CD4-positive, alpha-beta T cell treated with Interleukin-15 for 4 hours (primary cell): ENCODE measurements around the gene GABRR1.
A peak's percentile ranks its signal among the peaks of the same experiment; 100 is the strongest.
"Not testable (repeated sequence)": the region's sequence is repeated elsewhere in the genome, so short reads cannot be mapped to it uniquely, and the experiment has no call there.

Source experiments
- DNase-seq: peaks from one replicate; pipeline ENCODE4 v3.0.0-alpha.2; 2020; ENCODE audit warnings: low spot score

Gene GABRR1

GRCh38 chr6:89154131-89154530, 63.0 kb downstream of the GABRR1 start:
- no peak for DNase-seq

DNA sequence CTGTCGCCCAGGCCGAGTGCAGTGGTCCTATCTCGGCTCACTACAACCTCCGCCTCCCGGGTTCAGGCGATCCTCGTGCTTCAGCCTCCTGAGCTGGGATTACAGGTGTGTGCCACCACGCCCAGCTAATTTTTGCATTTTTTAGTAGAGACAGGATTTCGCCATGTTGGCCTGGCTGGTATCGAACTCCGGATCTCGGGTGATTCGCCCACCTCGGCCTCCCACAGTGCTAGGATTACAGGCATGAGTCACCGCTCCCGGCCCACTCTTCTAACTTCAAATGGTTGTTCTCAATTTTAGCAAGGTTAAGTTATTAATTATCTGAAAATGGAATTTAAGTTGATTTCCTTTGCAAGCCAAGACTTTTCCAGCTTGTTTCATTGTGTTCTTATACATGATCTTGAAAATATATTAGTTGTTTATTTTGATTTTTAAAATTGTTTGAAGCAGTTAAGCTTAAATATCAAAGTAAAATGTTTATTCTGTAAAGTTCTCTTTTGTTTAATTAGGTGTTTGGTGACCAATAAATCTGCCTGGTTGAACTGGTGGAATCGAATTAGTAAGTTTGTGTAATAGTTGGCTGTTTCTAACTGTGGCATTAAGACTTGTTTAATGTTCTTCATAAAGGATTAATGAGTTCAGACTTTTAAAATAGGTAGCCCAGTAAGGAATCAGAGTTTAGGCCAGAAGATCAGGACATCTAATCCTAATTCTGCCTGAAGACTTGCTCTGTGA, 69.0 kb downstream of the GABRR1 start:
- no peak for DNase-seq

GRCh38 chr6:89146718-89147700, 70.1 kb downstream of the GABRR1 start:
- peak; percentile 17 for DNase-seq

GRCh38 chr6:89145956-89146717, 71.0 kb downstream of the GABRR1 start, which contains the start of gene PM20D2:
Gene PM20D2, plus strand, starts transcription at chr6:89146055. Its CDS starts 90 bp downstream, at chr6:89146145.
- peak; percentile 56 for DNase-seq

DNA sequence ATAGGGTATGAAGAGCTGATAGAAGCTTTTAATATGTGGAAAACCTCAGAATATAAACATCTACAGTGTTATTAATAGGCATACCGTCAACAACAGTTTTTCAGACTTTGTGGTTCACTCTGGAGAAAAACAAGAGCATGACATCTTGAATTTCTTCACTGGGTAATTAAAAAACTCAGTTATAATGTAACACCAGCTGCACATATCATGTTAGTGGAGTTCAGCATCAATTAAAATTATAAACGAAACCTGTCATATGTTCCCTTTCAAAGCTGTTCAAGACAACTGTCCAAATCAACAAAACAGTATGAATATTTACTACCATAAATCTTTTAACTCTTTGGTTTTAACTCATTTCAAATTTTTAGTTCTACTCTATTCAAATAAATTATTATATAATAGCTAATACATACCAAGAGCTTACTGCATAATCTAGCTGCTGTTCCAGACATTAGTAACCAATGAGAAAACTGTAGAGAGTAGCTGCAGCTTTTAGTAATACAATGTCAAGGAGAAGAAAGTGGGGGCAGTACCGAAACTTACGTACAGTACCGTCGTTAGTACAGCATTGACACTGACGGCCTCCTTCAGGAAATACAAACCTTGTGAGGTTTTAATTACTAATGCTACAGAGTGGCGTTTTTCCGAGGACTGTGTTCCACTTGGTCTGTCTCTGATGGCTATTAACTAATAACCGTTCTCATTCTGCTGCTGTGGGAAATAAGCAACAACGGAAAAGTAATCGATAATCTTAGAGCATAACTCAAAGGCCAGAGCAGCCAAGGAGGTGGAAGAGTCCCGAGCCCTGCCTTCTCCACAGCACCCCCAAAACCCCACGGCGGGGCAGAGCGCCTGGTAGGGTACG, 71.8 kb downstream of the GABRR1 start:
- peak; percentile 45 for DNase-seq

DNA sequence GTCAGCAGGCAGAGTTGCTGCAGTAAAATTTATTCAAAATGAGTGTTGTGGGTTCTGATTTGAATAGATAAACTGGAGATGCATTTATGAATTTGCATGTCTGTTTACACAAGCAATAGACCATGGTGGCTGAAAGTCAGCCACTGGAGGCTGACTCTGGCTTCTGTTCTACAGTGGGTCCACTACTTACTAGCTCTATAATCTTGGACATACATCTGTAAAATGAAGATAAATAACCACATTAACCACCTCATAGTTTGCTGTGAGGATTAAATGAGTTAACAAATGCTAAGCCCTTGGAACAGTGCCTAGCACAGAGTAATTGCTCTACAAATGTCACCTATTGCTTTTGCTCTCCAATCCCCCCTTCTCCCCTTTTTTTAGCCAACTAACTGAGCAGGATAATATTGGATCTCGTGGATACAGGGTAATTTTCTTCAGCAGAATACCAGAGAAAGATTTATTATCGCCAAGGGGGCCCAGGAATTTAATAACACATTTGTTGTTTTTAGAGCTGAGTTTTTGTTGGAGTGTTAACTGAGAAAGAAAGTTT, 72.7 kb downstream of the GABRR1 start:
- no peak for DNase-seq

DNA sequence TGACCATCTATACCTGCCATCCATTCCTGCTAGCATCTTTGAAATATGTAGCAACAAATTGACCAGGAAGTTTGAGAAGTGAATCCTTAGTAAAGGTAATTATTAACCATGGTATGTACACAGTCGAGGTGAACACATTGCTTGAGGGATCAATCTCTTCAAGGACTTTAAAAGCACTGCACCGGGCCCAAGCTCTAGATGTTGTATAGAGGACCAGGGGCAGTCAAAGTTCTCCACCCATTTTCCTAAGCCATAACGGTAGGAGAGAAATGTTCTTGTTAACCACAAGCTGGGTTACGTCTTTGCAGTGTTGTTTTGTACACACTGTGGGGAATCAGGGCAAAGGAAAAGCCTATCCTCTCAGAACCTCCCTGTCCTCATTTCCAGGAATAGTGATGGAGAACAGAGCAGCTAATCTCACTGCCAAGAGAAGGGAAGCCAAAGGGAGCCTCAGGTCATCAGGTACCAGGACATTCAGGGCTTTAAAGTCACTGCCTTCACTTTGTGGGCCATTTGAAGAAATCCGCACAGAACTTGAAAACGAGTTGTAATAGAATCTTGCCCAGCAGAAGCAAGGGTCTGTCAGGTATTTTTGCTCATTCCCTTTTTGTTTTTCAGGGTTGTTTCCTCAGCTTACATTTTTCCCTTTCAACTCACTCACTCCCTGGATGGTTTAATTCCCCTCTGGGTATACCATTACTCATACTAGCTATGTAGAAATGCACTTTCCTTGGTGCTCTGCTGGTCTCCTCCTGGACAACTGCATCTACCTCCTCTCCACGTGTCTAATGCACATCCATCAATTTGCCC, 76.6 kb downstream of the GABRR1 start:
- DNase-seq, result no peak

- no peak for DNase-seq
These were observed 77.4 kb downstream of the GABRR1 start for GRCh38 chr6:89139509-89140346.

DNA sequence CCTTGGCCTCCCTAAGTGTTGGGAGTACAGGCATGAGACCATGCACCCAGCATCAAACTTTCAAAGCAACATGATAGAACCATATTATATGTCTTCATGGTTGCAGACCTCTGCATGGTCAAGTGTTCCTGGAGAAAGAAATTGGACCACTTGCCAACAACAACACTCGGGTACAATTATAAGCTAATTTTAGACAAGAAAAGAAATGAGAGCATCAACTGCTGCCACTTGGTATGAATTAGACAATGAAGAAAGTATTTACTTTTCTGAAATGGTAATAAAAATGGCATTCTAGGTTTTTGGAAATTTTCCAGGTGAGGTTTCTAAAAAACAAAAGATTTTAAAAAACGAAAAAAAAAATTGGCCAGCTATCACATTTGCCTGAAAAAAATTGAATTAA, 79.0 kb downstream of the GABRR1 start:
- DNase-seq, result no peak

DNA sequence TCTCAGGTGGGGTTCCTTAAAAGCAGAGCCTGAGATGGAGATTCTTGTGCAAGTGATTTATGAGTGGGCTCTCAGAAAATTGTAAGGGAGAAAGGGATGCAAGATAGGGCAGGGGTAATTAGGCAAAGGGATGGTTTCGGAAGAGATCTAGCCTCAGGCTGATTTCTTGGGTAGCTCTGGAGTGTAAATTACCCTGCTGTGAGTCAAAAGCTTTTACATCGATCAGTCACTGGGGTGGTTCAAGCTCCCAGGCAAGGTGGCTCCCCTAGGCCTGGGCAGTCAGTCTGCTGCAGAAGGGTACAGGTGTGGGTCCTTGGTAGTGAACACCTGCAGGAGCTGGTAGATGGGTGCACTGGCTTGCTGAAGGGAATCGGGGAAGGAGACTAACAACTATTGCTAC, 82.4 kb downstream of the GABRR1 start:
- DNase-seq, result no peak

- no peak for DNase-seq
These were observed 83.2 kb downstream of the GABRR1 start for GRCh38 chr6:89133981-89134380.

DNA sequence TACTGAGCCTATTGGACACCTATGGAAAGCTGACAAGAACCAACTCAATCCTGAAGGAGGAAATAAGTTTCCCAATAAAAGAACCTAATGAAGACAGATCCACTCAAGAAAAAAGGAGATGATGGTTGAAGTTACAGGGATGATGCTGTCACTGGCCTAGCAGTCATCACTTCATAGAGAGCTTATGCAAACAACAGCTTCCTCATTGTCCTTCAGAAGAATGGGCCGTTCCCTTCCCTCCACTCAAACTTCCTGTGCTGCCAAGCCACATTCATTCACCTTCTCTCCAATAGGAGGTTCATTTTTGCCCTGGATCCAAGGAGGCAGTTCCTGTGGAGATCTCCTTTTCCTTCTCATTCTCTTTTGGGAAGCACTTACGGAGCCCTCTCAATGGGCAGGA, 85.1 kb downstream of the GABRR1 start:
- no peak for DNase-seq

- no peak for DNase-seq
These were observed 85.6 kb downstream of the GABRR1 start for GRCh38 chr6:89131599-89131998.

GRCh38 chr6:89128256-89128671, 88.9 kb downstream of the GABRR1 start:
- DNase-seq, result not testable (repeated sequence)
